ENCODE results near the gene BEND3.

GRCh38 chr6:107045826-107046675 lies 69.3 kb downstream of the BEND3 start:
- TF ChIP-seq CTCF (IDR thresholded peaks at IDR 0.05), result no peak
- TF ChIP-seq POLR2AphosphoS5 (IDR thresholded peaks at IDR 0.05), result no peak

Measured in suprapubic skin (tissue), 3 donors.